ENCODE results near the gene DLK1. TPM values are rescaled to one million over a fixed set of nuclear protein-coding genes. Genes with fewer than 3 reads are reported as not detected.

The DLK1 gene
- total and polyA plus RNA-seq, 2 of the 4 experiments (the other 2 are of a cell fraction), result under 0.01 to 0.07 TPM

DNA sequence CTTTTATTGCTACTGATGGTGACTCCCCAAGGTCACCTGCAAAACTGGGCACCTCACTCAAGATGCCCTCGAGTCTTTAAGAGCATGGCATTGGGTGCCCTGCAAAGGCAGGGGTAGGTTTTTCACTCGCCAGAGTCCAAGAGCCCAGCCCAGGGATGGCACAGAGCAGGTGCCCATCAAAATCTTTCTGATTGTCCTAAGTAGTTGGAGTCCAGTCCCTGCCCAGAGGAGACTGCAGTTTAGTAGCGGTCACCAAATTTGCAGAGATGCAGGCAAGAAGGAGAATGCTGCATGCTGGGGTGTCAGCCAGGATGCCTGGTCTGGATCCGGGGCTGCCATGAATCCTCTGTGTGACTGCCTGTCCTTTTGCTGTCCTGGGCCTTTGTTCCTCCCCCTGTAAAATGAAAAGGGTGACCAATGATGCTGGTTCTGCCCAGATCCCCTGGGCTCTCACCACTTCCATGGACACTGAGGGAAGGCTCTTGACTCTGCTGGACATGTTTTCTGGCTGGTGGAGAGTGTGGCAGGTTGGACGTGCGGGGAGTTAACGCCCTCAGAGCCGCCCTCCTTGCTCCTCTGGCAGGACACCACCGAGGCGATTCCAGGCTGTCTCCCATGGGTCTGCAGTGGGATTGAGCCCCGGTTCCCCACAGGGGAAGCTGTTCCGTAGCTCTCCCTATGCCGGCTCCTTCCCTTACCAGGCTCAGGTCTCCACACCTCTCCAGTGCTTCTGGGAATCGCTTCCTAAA is 41.3 kb downstream of the DLK1 start:
- Histone ChIP-seq H4K20me1 (ENCODE audit: insufficient read depth, low read length) (no peaks in the 10 kb centered on the region), H4K91ac (ENCODE audit: insufficient read depth, low read depth, low read length) (no peak overlapping the region), H3K36me3 (ENCODE audit: control insufficient read depth, insufficient read depth, low read length) (no peaks in the 10 kb centered on the region), H3K4me1 (ENCODE audit: control insufficient read depth, insufficient read depth, low read length) (peaks cover under 1% of the 10 kb centered on the region; the same call in 1 of the 2 replicates), H3K27ac (ENCODE audit: insufficient read depth, low read length) (no peak overlapping the region), H3K4me2 (ENCODE audit: low read depth, low read length) (no peak overlapping the region), H3K18ac (ENCODE audit: low read depth, low read length) (no peak overlapping the region), H4K8ac (ENCODE audit: low read depth in 2 of 2, low read length in 2 of 2) (no peak overlapping the region), H2AK5ac (ENCODE audit: low read depth, low read length) (no peak overlapping the region), H3K9me3 (ENCODE audit: control insufficient read depth, insufficient read depth, low read length) (peaks cover 10% of the 10 kb centered on the region), H3K14ac (replicated peaks; ENCODE audit: low read depth, low read length) (no peak overlapping the region), H3K9me1 (ENCODE audit: insufficient read depth, low read length) (no peaks in the 10 kb centered on the region; the same call in 1 of the 2 replicates), H3K4ac (ENCODE audit: low read depth, low read length) (no peak overlapping the region), H3K4me3 (ENCODE audit: insufficient read depth, low read depth, low read length) (no peak overlapping the region), H2BK120ac (ENCODE audit: low read depth, low read length) (no peak overlapping the region), H2AFZ (replicated peaks; ENCODE audit: low read length, poor library complexity) (no peak overlapping the region), H3K27me3 (ENCODE audit: control insufficient read depth, insufficient read depth, low read length) (peaks cover 47% of the 10 kb centered on the region), H2BK15ac (ENCODE audit: low read depth, low read length) (no peak overlapping the region), H3K79me1 (ENCODE audit: low read depth in 1 of 2, low read length in 2 of 2) (no peaks in the 10 kb centered on the region), H2BK20ac (ENCODE audit: low read depth, low read length) (no peak overlapping the region), H3K23ac (ENCODE audit: low read depth, low read length) (no peak overlapping the region), H3K56ac (ENCODE audit: extremely low read depth, insufficient read depth, low read length) (no peak overlapping the region), H4K5ac (ENCODE audit: low read depth, low read length) (no peak overlapping the region), H2BK5ac (ENCODE audit: low read depth, low read length, poor library complexity, severe bottlenecking) (no peak overlapping the region), H2AK9ac (replicated peaks; ENCODE audit: low read depth, low read length, poor library complexity) (no peak overlapping the region), H3K9ac (ENCODE audit: low read depth, low read length) (no peak overlapping the region)
- BruUV-seq (replicated peaks), result no TSS peak
- DNase-seq (no peak), ATAC-seq (ENCODE audit: low read depth) (no peak)
- intact Hi-C loops (cut with micrococcal nuclease) (no loop called here), dilution Hi-C loops (cut with HindIII; ENCODE audit: low sequenced_read_pairs, unreplicated experiment) (no loop called here), in situ Hi-C loops (cut with MboI; ENCODE audit: low sequenced_read_pairs) (no loop called here)
- WGBS, 2 experiments (ENCODE audit: extremely low coverage in 2 of 2, insufficient read length in 1 of 2), result 81% methylated on average over 8 of the region's 14 CpGs; no CpG with 5 or more reads in 1 of the 2 experiments
- TF ChIP-seq RFX5 (IDR thresholded peaks at IDR 0.05; ENCODE audit: low read depth, low read length), result no peak
- no peak for TF ChIP-seq BHLHE40 (IDR thresholded peaks at IDR 0.05; ENCODE audit: low read depth, low read length)
- TF ChIP-seq, protein P1, sequence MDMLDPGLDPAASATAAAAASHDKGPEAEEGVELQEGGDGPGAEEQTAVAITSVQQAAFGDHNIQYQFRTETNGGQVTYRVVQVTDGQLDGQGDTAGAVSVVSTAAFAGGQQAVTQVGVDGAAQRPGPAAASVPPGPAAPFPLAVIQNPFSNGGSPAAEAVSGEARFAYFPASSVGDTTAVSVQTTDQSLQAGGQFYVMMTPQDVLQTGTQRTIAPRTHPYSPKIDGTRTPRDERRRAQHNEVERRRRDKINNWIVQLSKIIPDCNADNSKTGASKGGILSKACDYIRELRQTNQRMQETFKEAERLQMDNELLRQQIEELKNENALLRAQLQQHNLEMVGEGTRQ (IDR thresholded peaks at IDR 0.05; ENCODE audit: low read depth, low read length), result no peak
- no peak for TF ChIP-seq MAZ (IDR thresholded peaks at IDR 0.05; ENCODE audit: borderline replicate concordance, low read depth, low read length)
- TF ChIP-seq RCOR1 (IDR thresholded peaks at IDR 0.05; ENCODE audit: insufficient replicate concordance, low read length), result no peak
- TF ChIP-seq, protein P2, sequence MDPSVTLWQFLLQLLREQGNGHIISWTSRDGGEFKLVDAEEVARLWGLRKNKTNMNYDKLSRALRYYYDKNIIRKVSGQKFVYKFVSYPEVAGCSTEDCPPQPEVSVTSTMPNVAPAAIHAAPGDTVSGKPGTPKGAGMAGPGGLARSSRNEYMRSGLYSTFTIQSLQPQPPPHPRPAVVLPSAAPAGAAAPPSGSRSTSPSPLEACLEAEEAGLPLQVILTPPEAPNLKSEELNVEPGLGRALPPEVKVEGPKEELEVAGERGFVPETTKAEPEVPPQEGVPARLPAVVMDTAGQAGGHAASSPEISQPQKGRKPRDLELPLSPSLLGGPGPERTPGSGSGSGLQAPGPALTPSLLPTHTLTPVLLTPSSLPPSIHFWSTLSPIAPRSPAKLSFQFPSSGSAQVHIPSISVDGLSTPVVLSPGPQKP (IDR thresholded peaks at IDR 0.05; ENCODE audit: borderline replicate concordance, low read depth, low read length), result no peak
- TF ChIP-seq MXI1 (IDR thresholded peaks at IDR 0.05; ENCODE audit: borderline replicate concordance, low read depth, low read length), result no peak
- no peak for TF ChIP-seq CHD1 (IDR thresholded peaks at IDR 0.05; ENCODE audit: low read depth, low read length)
- TF ChIP-seq NFE2L2 (IDR thresholded peaks at IDR 0.05; ENCODE audit: low read depth, low read length), result no peak
- TF ChIP-seq RAD21 (IDR thresholded peaks at IDR 0.05; ENCODE audit: low read length), result no peak
- TF ChIP-seq SMC3 (IDR thresholded peaks at IDR 0.05; ENCODE audit: low read depth, low read length), result no peak
- no peak for TF ChIP-seq FOS (IDR thresholded peaks at IDR 0.05; ENCODE audit: low read depth, low read length)
- no peak for TF ChIP-seq MAFK (IDR thresholded peaks at IDR 0.05; ENCODE audit: low read depth, low read length)
- no peak for TF ChIP-seq POLR2A (IDR thresholded peaks at IDR 0.05; ENCODE audit: low read depth, low read length)
- CTCF ChIA-PET, result no interaction called here
- POLR2A ChIA-PET (ENCODE audit: unreplicated experiment), result no interaction called here
